Measurements from ENCODE around the gene IFI30. TPM values are rescaled to one million over a fixed set of nuclear protein-coding genes. Genes with fewer than 3 reads are reported as not detected.

IFI30 gene
- total and polyA plus RNA-seq, 2 experiments from 2014 or later: 27.4 to 34.4 TPM

- DNase-seq (ENCODE audit: low spot score) (no peak), ATAC-seq (no peak)
- H3K27me3 Mint-ChIP-seq (ENCODE audit: insufficient read depth, low read depth, poor library complexity): peaks cover 37% of the 10 kb centered on the region
- Histone ChIP-seq H3K4me1 (ENCODE audit: insufficient read depth) (peaks cover 15% of the 10 kb centered on the region; the same call in 1 of the 2 replicates), H3F3A (replicated peaks; ENCODE audit: low read depth) (peaks cover 23% of the 10 kb centered on the region; the same call in 1 of the 2 replicates), H3K27ac (ENCODE audit: low read depth) (no peak overlapping the region), H3K27me3 (ENCODE audit: insufficient read depth) (peaks cover 23% of the 10 kb centered on the region), H3K9me2 (ENCODE audit: insufficient read depth) (no peaks in the 10 kb centered on the region), H2AFZ (no peak overlapping the region), H3K79me2 (replicated peaks; ENCODE audit: insufficient read depth) (no peaks in the 10 kb centered on the region), H4K20me1 (replicated peaks; ENCODE audit: insufficient read depth) (no peaks in the 10 kb centered on the region), H3K36me3 (ENCODE audit: insufficient read depth) (no peaks in the 10 kb centered on the region), H3K4me2 (no peak overlapping the region), H3K4me3 (no peak overlapping the region)
- H3K4me3 Mint-ChIP-seq: peak overlapping the region; percentile 12; the same call in 1 of the 3 replicates
- H3K9me3 Mint-ChIP-seq: peaks cover 3% of the 10 kb centered on the region; the same call in 1 of the 3 replicates
- no peaks in the 10 kb centered on the region for H3K36me3 Mint-ChIP-seq (ENCODE audit: low read depth)
- no peak overlapping the region for H3K27ac Mint-ChIP-seq
- peaks cover 28% of the 10 kb centered on the region for H3K4me1 Mint-ChIP-seq
- no peak for TF ChIP-seq STAT1 (IDR thresholded peaks at IDR 0.05; ENCODE audit: unreplicated experiment)
Measured at GRCh38 chr19:18221815-18222725, 48.5 kb downstream of the IFI30 start.

GRCh38 chr19:18223860-18224524 lies 50.4 kb downstream of the IFI30 start:
- Histone ChIP-seq H3K4me2 (peak overlapping the region; percentile 77), H3K27ac (ENCODE audit: low read depth) (peak overlapping the region; percentile 78), H3K4me3 (peak overlapping the region; percentile 61), H2AFZ (peak overlapping the region; percentile 19; the same call in 1 of the 2 replicates), H4K20me1 (replicated peaks; ENCODE audit: insufficient read depth) (no peaks in the 10 kb centered on the region), H3K4me1 (ENCODE audit: insufficient read depth) (peaks cover 15% of the 10 kb centered on the region; the same call in 1 of the 2 replicates), H3F3A (replicated peaks; ENCODE audit: low read depth) (peaks cover 27% of the 10 kb centered on the region; the same call in 1 of the 2 replicates), H3K9me2 (ENCODE audit: insufficient read depth) (no peaks in the 10 kb centered on the region), H3K36me3 (ENCODE audit: insufficient read depth) (no peaks in the 10 kb centered on the region), H3K79me2 (replicated peaks; ENCODE audit: insufficient read depth) (no peaks in the 10 kb centered on the region), H3K27me3 (ENCODE audit: insufficient read depth) (peaks cover 27% of the 10 kb centered on the region)
- H3K4me1 Mint-ChIP-seq: peaks cover 30% of the 10 kb centered on the region
- H3K9me3 Mint-ChIP-seq: peaks cover 3% of the 10 kb centered on the region; the same call in 1 of the 3 replicates
- no peaks in the 10 kb centered on the region for H3K36me3 Mint-ChIP-seq (ENCODE audit: low read depth)
- peak overlapping the region; percentile 92 for H3K4me3 Mint-ChIP-seq
- peaks cover 42% of the 10 kb centered on the region for H3K27me3 Mint-ChIP-seq (ENCODE audit: insufficient read depth, low read depth, poor library complexity)
- DNase-seq (ENCODE audit: low spot score) (peak; percentile 93), ATAC-seq (peak; percentile 47)
- peak overlapping the region; percentile 98 for H3K27ac Mint-ChIP-seq
- TF ChIP-seq JUNB (IDR thresholded peaks at IDR 0.05; ENCODE audit: unreplicated experiment) (no peak), ZNF114 (CRISPR knock-in tag; IDR thresholded peaks at IDR 0.05) (no peak), CREB1 (CRISPR knock-in tag; IDR thresholded peaks at IDR 0.05; ENCODE audit: low read depth) (0 out of 2 replicates have a peak, but pooled peaks have one; percentile 34), POLR2AphosphoS5 (IDR thresholded peaks at IDR 0.05; ENCODE audit: low read depth) (peak; percentile 8; the same call in 1 of the 2 replicates), ETS1 (IDR thresholded peaks at IDR 0.05) (peak; percentile 52; the same call in 1 of the 2 replicates), REST (IDR thresholded peaks at IDR 0.05; ENCODE audit: unreplicated experiment) (no peak), ZNF331 (CRISPR knock-in tag; IDR thresholded peaks at IDR 0.05; ENCODE audit: low read depth) (no peak), EZH2phosphoT487 (IDR thresholded peaks at IDR 0.05; ENCODE audit: unreplicated experiment) (no peak), EZH2 (IDR thresholded peaks at IDR 0.05; ENCODE audit: low read depth, unreplicated experiment) (no peak), CTCF (conservative IDR thresholded peaks at IDR 0.05; ENCODE audit: low read depth in 2 of 2) (no peak), NANOG (IDR thresholded peaks at IDR 0.05; ENCODE audit: borderline replicate concordance) (no peak)

All from GM23338 (cell line).